Tibial artery (tissue), 4 donors: Measurements from ENCODE around the gene PDLIM1.

ENCODE experiments used
- DNase-seq, 2 donors: peaks; one replicate each; pipeline ENCODE4 v3.0.0-alpha.2; 2019
- H3K27ac ChIP-seq, 2 donors: fragments of 200-600 bp; sonication (generic) in 1 of 2; 1 replicate in 1 of 2; 2 replicates in 1 of 2; pipeline ENCODE4 v1.5.1; 2018 to 2019; ENCODE audit warnings: mild to moderate bottlenecking in 1 of 2
- H3K27me3 ChIP-seq, 2 donors: fragments of 200-600 bp; sonication (generic) in 1 of 2; one replicate each; pipeline versions ENCODE4 v1.5.1 to v1.6.0; 2016 to 2019
- H3K36me3 ChIP-seq, 3 donors: fragments of 200-600 bp; sonication (generic) in 2 of 3; one replicate each; pipeline ENCODE4 v1.5.1; 2016 to 2019; ENCODE audit warnings: mild to moderate bottlenecking in 2 of 3
- H3K4me1 ChIP-seq, 4 donors: fragments of 200-600 bp; sonication (generic) in 2 of 4; 1 replicate in 3 of 4; 2 replicates in 1 of 4; pipeline ENCODE4 v1.5.1; 2016 to 2019
- H3K4me3 ChIP-seq, 2 donors: fragments of 200-600 bp; sonication (generic) in 1 of 2; 1 replicate in 1 of 2; 2 replicates in 1 of 2; pipeline ENCODE4 v1.5.1; 2018 to 2019; ENCODE audit warnings: mild to moderate bottlenecking in 2 of 2
- H3K9me3 ChIP-seq, 3 donors: fragments of 200-600 bp; sonication (generic) in 1 of 3; one replicate each; pipeline ENCODE4 v1.5.1; 2016 to 2019
- CTCF ChIP-seq, 2 experiments: fragments of 200-600 bp in 1 of 2; fragments of 450-650 bp in 1 of 2; IDR thresholded peaks; one replicate each; pipeline ENCODE4 v1.5.1; 2017 to 2019; ENCODE audit warnings: antibody characterized with exemption in 2 of 2, mild to moderate bottlenecking in 1 of 2, moderate library complexity in 1 of 2
- intact Hi-C: fragments of 100-400 bp; cut with DNase I; formaldehyde crosslinking; loops from one replicate; pipeline ENCODE4 v1.15.0; 2023; ENCODE audit warnings: low total_unique reads

PDLIM1 gene

DNA sequence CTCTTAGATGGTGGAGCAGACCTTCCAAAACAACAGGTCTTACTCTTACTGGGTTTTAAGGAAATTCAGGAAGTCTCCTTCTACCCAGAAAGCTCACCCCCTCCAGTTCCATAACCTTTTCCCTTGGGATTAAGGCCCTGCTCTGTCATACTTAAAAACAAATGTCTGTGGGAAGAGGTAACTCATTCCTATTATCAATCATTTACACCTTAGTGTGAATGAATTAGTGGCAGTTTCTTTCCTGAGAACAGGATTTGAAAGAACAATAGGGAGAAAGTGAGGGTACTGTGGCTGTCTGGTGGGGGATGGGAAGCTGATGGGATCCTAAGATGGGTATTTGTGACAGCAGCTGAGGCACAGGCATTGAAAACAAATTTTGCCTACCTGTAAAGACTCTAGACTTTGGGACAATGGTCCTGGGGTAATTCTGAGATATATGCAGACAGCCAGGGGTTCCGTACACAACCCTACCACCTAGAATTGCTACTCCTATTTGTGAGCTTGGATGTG, 22.2 kb upstream of the PDLIM1 start:
- peaks cover 0 to 89% (median 49%) of the 10 kb centered on the region in 4 donors for H3K4me1 ChIP-seq
- peak overlapping the region; percentile 4 to 5 for H3K27ac ChIP-seq
- H3K9me3 ChIP-seq = no peaks in the 10 kb centered on the region
- H3K4me3 ChIP-seq = no peak overlapping the region
- no peak for DNase-seq
- no peak for TF ChIP-seq CTCF (IDR thresholded peaks at IDR 0.05)
- intact Hi-C loops = no loop called here
- H3K27me3 ChIP-seq = no peaks in the 10 kb centered on the region
- H3K36me3 ChIP-seq = peaks cover 50 to 58% (median 55%) of the 10 kb centered on the region in 3 donors

GRCh38 chr10:95312257-95312656, 21.5 kb upstream of the PDLIM1 start:
- Histone ChIP-seq H3K4me3 (no peak overlapping the region), H3K4me1 (peaks cover 0 to 94% (median 49%) of the 10 kb centered on the region in 4 donors), H3K9me3 (no peaks in the 10 kb centered on the region), H3K27ac (peak overlapping the region in 1 of 2 donors; percentile 4), H3K36me3 (peaks cover 43 to 50% (median 48%) of the 10 kb centered on the region in 3 donors), H3K27me3 (no peaks in the 10 kb centered on the region)
- no peak for TF ChIP-seq CTCF (IDR thresholded peaks at IDR 0.05)
- intact Hi-C loops = no loop called here
- DNase-seq = no peak

DNA sequence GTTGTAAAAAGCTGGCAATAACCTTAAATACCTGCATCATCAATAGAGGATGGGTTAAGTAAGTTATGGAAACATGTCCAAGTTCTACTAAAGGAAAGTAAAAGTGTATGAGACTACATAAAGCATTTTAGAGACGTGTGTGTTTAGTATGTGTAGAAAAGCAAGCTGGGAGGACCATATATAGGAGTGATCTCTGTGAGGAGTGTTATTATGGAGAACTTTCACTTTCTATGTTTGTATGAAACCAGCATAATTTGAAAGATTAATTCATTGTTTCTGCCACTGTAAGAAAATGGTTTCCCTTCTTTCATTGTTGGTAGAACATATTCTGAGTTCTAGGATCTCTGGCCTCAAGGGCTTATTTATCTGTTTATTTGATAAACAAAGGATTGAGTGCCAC, 19.2 kb upstream of the PDLIM1 start:
- Histone ChIP-seq H3K27ac (peak overlapping the region; percentile 5 to 58), H3K4me1 (peaks cover 0 to 75% (median 49%) of the 10 kb centered on the region in 4 donors), H3K36me3 (peaks cover 20 to 27% (median 25%) of the 10 kb centered on the region in 3 donors), H3K9me3 (no peaks in the 10 kb centered on the region), H3K27me3 (no peaks in the 10 kb centered on the region), H3K4me3 (no peak overlapping the region)
- DNase-seq = no peak
- intact Hi-C loops = no loop called here
- TF ChIP-seq CTCF (IDR thresholded peaks at IDR 0.05) = no peak

DNA sequence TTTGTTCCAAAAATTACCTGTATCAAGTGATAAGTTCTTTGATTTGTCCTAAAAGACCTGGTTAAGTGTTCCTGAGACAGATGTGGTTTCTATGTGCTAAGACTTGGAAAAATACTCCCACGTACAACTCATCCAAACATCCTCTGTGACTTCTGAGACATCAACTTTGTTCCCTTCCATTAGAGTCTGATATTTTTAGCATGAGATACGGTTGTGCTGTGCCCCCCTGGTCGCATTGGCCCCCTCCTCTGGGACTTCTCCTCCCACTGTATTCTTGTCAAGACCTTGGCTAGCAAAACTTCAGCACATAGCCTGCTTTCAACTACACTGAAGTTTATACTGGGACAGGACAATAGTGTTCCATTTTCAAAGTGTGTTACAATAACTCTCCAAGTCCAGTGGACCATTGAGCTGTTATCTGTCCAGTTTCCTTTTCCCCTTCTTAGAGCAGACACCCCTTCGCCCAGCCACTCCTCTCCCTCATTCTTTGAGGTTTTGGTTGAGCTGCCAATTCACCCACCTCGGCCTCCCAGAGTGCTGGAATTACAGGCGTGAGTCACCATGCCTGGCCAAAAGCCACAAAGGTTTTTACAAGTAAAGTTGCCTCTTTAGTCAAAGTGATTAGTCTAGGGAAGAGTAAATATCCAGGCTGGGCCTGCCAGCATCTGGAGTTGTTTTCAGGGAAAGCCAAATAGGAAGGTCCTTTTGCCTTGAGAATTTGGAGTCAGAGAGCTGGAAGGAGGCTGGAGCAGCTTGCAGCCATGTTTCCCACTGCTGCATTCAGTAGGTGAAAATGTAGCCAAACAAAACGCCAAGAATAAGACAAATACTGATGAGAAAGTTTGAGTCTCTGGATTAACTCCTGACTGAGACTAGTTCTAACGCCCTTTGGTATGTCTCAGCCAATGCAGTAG, 17.8 kb upstream of the PDLIM1 start:
- peak overlapping the region; percentile 58 to 64 for H3K27ac ChIP-seq
- TF ChIP-seq CTCF (IDR thresholded peaks at IDR 0.05) = no peak
- peaks cover 0 to 62% (median 42%) of the 10 kb centered on the region in 4 donors for H3K4me1 ChIP-seq
- peaks cover 7 to 14% (median 12%) of the 10 kb centered on the region in 3 donors for H3K36me3 ChIP-seq
- H3K4me3 ChIP-seq = no peak overlapping the region
- intact Hi-C loops = no loop called here
- peak; percentile 89 to 91 for DNase-seq
- no peaks in the 10 kb centered on the region for H3K27me3 ChIP-seq
- no peaks in the 10 kb centered on the region for H3K9me3 ChIP-seq

- Histone ChIP-seq H3K4me3 (no peak overlapping the region), H3K36me3 (no peaks in the 10 kb centered on the region), H3K9me3 (no peaks in the 10 kb centered on the region), H3K4me1 (peaks cover 0 to 44% (median 30%) of the 10 kb centered on the region in 4 donors), H3K27ac (no peak overlapping the region), H3K27me3 (no peaks in the 10 kb centered on the region)
- intact Hi-C loops = no loop called here
- no peak for DNase-seq
- no peak for TF ChIP-seq CTCF (IDR thresholded peaks at IDR 0.05)
Observed at GRCh38 chr10:95306851-95307250, 16.0 kb upstream of the PDLIM1 start.
